GM12874 (cell line): Measurements from ENCODE around the gene DENND5B.
A peak's percentile ranks its signal among the peaks of the same experiment; 100 is the strongest.

ENCODE experiments used
- CTCF ChIP-seq: IDR thresholded peaks from 2 replicates; pipeline ENCODE4 v1.5.1; 2011; ENCODE audit warnings: low read depth, mild to moderate bottlenecking, control low read depth, low read length, moderate library complexity; ENCODE audit not compliant: insufficient read depth

The DENND5B gene

GRCh38 chr12:31589904-31590641, 863 bp downstream of the DENND5B start:
- TF ChIP-seq CTCF: 0 out of 2 replicates have a peak, but pooled peaks have one; percentile 11

- TF ChIP-seq CTCF: no peak
Observed at GRCh38 chr12:31589598-31589903, 1.4 kb downstream of the DENND5B start.

GRCh38 chr12:31588976-31589375, 2.0 kb downstream of the DENND5B start:
- no peak for TF ChIP-seq CTCF

- TF ChIP-seq CTCF: no peak
Observed at GRCh38 chr12:31586728-31587127, 4.2 kb downstream of the DENND5B start.

- no peak for TF ChIP-seq CTCF
Observed at GRCh38 chr12:31585895-31586294, 5.0 kb downstream of the DENND5B start.

GRCh38 chr12:31585271-31585670, 5.7 kb downstream of the DENND5B start:
- no peak for TF ChIP-seq CTCF

- TF ChIP-seq CTCF: no peak
Observed at GRCh38 chr12:31584782-31585181, 6.2 kb downstream of the DENND5B start.
